Retinal pigment epithelial cell (primary cell): ENCODE measurements around the gene ENDOU.

Experiments
- DNase-seq: peaks from one replicate; pipeline ENCODE4 v3.0.0-alpha.2; 2010; ENCODE audit warnings: low read depth
- H3K4me3 ChIP-seq: 2 replicates; pipeline ENCODE4 v1.5.1; 2011; ENCODE audit warnings: mild to moderate bottlenecking, low read length, control low read depth, moderate library complexity
- CTCF ChIP-seq: conservative IDR thresholded peaks from 2 replicates; pipeline ENCODE4 v1.5.1; 2011; ENCODE audit warnings: low read depth, low read length, control low read depth, inconsistent platforms

The ENDOU gene

GRCh38 chr12:47751561-47751960, 26.3 kb upstream of the ENDOU start:
- no peak for DNase-seq
- no peak for TF ChIP-seq CTCF
- no peak overlapping the region for H3K4me3 ChIP-seq

- no peak for DNase-seq
- H3K4me3 ChIP-seq = no peak overlapping the region
- TF ChIP-seq CTCF = no peak
Observed at GRCh38 chr12:47750916-47751470, 25.7 kb upstream of the ENDOU start.

GRCh38 chr12:47750229-47750798, 25.0 kb upstream of the ENDOU start:
- no peak for DNase-seq
- no peak overlapping the region for H3K4me3 ChIP-seq
- TF ChIP-seq CTCF = no peak

- H3K4me3 ChIP-seq = no peak overlapping the region
- TF ChIP-seq CTCF = no peak
- no peak for DNase-seq
Observed at GRCh38 chr12:47748899-47749298, 23.6 kb upstream of the ENDOU start.

- no peak for TF ChIP-seq CTCF
- no peak for DNase-seq
- no peak overlapping the region for H3K4me3 ChIP-seq
Observed at GRCh38 chr12:47748507-47748828, 23.2 kb upstream of the ENDOU start.

GRCh38 chr12:47747596-47748506, 22.6 kb upstream of the ENDOU start:
- TF ChIP-seq CTCF = no peak
- no peak for DNase-seq
- H3K4me3 ChIP-seq = no peak overlapping the region

- DNase-seq = no peak
- H3K4me3 ChIP-seq = no peak overlapping the region
- TF ChIP-seq CTCF = no peak
Observed at GRCh38 chr12:47747126-47747525, 21.8 kb upstream of the ENDOU start.
